HepG2 (cell line): ENCODE results near the gene LSM14B. TPM values are rescaled to one million over a fixed set of nuclear protein-coding genes. Genes with fewer than 3 reads are reported as not detected.

Source experiments
- AGO2 ChIP-seq: fragments of 200-400 bp; formaldehyde crosslinking; optimal IDR thresholded peaks from 2 replicates; pipeline ENCODE3; 2017; ENCODE audit warnings: mild to moderate bottlenecking, low read depth, low read length, moderate library complexity
- ELF3 ChIP-seq: IDR thresholded peaks from 2 replicates; pipeline ENCODE4 v1.6.1; 2016; ENCODE audit warnings: missing genetic modification reagents, missing compliant biosample characterization
- KDM5A ChIP-seq: fragments of 200-600 bp; sonication (generic); IDR thresholded peaks from 2 replicates; pipeline ENCODE4 v1.7.0; 2018; ENCODE audit warnings: antibody characterized with exemption, mild to moderate bottlenecking, low read length, borderline replicate concordance
- SKIL ChIP-seq: sonication (generic); formaldehyde crosslinking; IDR thresholded peaks from 2 replicates; pipeline ENCODE4 v1.8.0; 2022; ENCODE audit warnings: missing genetic modification reagents, mild to moderate bottlenecking, moderate library complexity, borderline replicate concordance
- TRIM22 ChIP-seq: fragments of 450-650 bp; IDR thresholded peaks from 2 replicates; pipeline ENCODE4 v1.6.1; 2017
- polyA plus RNA-seq, 8 experiments: library from polyadenylated mRNA; depleted of rRNA in 3 of 8; stranded (reverse) in 7 of 8; unstranded in 1 of 8; fragments of >200 nt; fragmentation: Illumina TruSeq in 4 of 8; extraction: Trizol in 4 of 8; gene quantifications; 2 replicates each; pipeline versions ENCODE4 v1.2.1 to v1.2.3, GENCODE V29; 2011 to 2016; ENCODE audit warnings: low read depth in 4 of 8, missing spikeins in 1 of 8, mixed read lengths in 1 of 8; ENCODE audit not compliant: insufficient read depth in 1 of 8
- total RNA-seq, 5 experiments: library from RNA; depleted of rRNA; stranded (reverse); fragments of >200 nt; fragmentation: Illumina TruSeq; extraction: Trizol; gene quantifications; 2 replicates each; pipeline ENCODE4 v1.2.3, GENCODE V29; 2016; ENCODE audit warnings: low read depth in 1 of 5
- TF ChIP-seq, protein P1 (sequence below): sonication (generic); formaldehyde crosslinking; IDR thresholded peaks from 2 replicates; pipeline ENCODE4 v1.5.1; 2020; ENCODE audit warnings: mild to moderate bottlenecking, missing genetic modification reagents
- TF ChIP-seq, protein P2 (sequence below): IDR thresholded peaks from 2 replicates; pipeline ENCODE4 v1.4.0; 2020; ENCODE audit warnings: mild to moderate bottlenecking, missing genetic modification reagents
- TF ChIP-seq, protein P3 (sequence below), 2 experiments: sonication (generic) in 1 of 2; formaldehyde crosslinking in 1 of 2; IDR thresholded peaks; 2 replicates each; pipeline versions ENCODE4 v1.5.1 to v1.6.1; 2011 to 2020; ENCODE audit warnings: borderline replicate concordance in 1 of 2, low read depth in 1 of 2, low read length in 1 of 2, mild to moderate bottlenecking in 1 of 2, missing genetic modification reagents in 1 of 2, moderate library complexity in 1 of 2

Gene LSM14B
- total and polyA plus RNA-seq, 2 of the 13 experiments (the other 11 are each of a cell fraction or from before 2014, with no cell fraction given), result 43.3 to 79.2 TPM

GRCh38 chr20:62182469-62183425, 60.5 kb downstream of the LSM14B start, which contains the start of gene MTG2 (continued):
- TF ChIP-seq, protein P1, sequence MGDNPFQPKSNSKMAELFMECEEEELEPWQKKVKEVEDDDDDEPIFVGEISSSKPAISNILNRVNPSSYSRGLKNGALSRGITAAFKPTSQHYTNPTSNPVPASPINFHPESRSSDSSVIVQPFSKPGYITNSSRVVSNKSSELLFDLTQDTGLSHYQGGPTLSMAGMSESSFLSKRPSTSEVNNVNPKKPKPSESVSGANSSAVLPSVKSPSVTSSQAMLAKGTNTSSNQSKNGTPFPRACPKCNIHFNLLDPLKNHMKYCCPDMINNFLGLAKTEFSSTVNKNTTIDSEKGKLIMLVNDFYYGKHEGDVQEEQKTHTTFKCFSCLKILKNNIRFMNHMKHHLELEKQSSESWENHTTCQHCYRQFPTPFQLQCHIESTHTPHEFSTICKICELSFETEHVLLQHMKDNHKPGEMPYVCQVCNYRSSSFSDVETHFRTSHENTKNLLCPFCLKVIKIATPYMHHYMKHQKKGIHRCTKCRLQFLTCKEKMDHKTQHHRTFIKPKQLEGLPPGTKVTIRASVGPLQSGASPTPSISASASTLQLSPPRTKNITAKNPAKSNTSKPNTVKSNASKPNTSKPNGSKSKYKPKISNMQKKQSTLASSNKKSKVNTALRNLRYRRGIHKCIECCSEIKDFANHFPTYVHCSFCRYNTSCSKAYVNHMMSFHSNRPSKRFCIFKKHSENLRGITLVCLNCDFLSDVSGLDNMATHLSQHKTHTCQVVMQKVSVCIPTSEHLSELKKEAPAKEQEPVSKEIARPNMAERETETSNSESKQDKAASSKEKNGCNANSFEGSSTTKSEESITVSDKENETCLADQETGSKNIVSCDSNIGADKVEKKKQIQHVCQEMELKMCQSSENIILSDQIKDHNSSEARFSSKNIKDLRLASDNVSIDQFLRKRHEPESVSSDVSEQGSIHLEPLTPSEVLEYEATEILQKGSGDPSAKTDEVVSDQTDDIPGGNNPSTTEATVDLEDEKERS, result peak; percentile 99
- TF ChIP-seq TRIM22 (no peak), AGO2 (peak; percentile 100), KDM5A (peak; percentile 97), ELF3 (CRISPR knock-in tag) (peak; percentile 96), SKIL (CRISPR knock-in tag) (peak; percentile 79)
- TF ChIP-seq, protein P2, sequence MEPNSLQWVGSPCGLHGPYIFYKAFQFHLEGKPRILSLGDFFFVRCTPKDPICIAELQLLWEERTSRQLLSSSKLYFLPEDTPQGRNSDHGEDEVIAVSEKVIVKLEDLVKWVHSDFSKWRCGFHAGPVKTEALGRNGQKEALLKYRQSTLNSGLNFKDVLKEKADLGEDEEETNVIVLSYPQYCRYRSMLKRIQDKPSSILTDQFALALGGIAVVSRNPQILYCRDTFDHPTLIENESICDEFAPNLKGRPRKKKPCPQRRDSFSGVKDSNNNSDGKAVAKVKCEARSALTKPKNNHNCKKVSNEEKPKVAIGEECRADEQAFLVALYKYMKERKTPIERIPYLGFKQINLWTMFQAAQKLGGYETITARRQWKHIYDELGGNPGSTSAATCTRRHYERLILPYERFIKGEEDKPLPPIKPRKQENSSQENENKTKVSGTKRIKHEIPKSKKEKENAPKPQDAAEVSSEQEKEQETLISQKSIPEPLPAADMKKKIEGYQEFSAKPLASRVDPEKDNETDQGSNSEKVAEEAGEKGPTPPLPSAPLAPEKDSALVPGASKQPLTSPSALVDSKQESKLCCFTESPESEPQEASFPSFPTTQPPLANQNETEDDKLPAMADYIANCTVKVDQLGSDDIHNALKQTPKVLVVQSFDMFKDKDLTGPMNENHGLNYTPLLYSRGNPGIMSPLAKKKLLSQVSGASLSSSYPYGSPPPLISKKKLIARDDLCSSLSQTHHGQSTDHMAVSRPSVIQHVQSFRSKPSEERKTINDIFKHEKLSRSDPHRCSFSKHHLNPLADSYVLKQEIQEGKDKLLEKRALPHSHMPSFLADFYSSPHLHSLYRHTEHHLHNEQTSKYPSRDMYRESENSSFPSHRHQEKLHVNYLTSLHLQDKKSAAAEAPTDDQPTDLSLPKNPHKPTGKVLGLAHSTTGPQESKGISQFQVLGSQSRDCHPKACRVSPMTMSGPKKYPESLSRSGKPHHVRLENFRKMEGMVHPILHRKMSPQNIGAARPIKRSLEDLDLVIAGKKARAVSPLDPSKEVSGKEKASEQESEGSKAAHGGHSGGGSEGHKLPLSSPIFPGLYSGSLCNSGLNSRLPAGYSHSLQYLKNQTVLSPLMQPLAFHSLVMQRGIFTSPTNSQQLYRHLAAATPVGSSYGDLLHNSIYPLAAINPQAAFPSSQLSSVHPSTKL (CRISPR knock-in tag), result no peak; the same call in 1 of the 2 replicates
- TF ChIP-seq, protein P3, sequence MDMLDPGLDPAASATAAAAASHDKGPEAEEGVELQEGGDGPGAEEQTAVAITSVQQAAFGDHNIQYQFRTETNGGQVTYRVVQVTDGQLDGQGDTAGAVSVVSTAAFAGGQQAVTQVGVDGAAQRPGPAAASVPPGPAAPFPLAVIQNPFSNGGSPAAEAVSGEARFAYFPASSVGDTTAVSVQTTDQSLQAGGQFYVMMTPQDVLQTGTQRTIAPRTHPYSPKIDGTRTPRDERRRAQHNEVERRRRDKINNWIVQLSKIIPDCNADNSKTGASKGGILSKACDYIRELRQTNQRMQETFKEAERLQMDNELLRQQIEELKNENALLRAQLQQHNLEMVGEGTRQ (IDR thresholded peaks at IDR 0.05; ENCODE audit: low read depth, low read length), result no peak
- TF ChIP-seq, protein P3 (CRISPR knock-in tag; IDR thresholded peaks at IDR 0.05; ENCODE audit: borderline replicate concordance), result no peak; the same call in 1 of the 2 replicates
